Vagina (tissue), 2 donors: ENCODE results near the gene EPB41L5. TPM values are rescaled to one million over a fixed set of nuclear protein-coding genes. Genes with fewer than 3 reads are reported as not detected.
A peak's percentile ranks its signal among the peaks of the same experiment; 100 is the strongest.

ENCODE experiments used
- DNase-seq, 2 donors: peaks; one replicate each; pipeline ENCODE4 v3.0.0-alpha.2; 2017; ENCODE audit errors: extremely low spot score in 2 of 2
- H3K27ac ChIP-seq: fragments of 200-600 bp; sonication (generic); one replicate; pipeline ENCODE4 v1.5.1; 2019
- H3K27me3 ChIP-seq: fragments of 200-600 bp; sonication (generic); one replicate; pipeline ENCODE4 v1.5.1; 2019
- H3K36me3 ChIP-seq, 2 donors: fragments of 200-600 bp; sonication (generic); one replicate each; pipeline ENCODE4 v1.5.1; 2017 to 2019
- H3K4me1 ChIP-seq: fragments of 200-600 bp; sonication (generic); one replicate; pipeline ENCODE4 v1.5.1; 2019
- H3K4me3 ChIP-seq, 2 donors: fragments of 200-600 bp; sonication (generic); 1 replicate in 1 of 2; 2 replicates in 1 of 2; pipeline ENCODE4 v1.5.1; 2016 to 2019
- H3K9me3 ChIP-seq: fragments of 200-600 bp; sonication (generic); one replicate; pipeline ENCODE4 v1.5.1; 2019
- CTCF ChIP-seq, 3 experiments: fragments of 450-650 bp in 2 of 3; fragments of 200-600 bp in 1 of 3; sonication (generic) in 1 of 3; IDR thresholded peaks; one replicate each; pipeline ENCODE4 v1.5.1; 2017 to 2019; ENCODE audit warnings: antibody characterized with exemption in 3 of 3, mild to moderate bottlenecking in 2 of 3, moderate library complexity in 2 of 3
- POLR2A ChIP-seq, 2 donors: fragments of 450-650 bp; IDR thresholded peaks; one replicate each; pipeline ENCODE4 v1.6.1; 2017; ENCODE audit warnings: antibody characterized with exemption in 2 of 2, mild to moderate bottlenecking in 2 of 2, moderate library complexity in 2 of 2
- POLR2AphosphoS5 ChIP-seq, 2 donors: sonication (generic); formaldehyde crosslinking; IDR thresholded peaks; one replicate each; pipeline ENCODE4 v1.9.0; 2017; ENCODE audit warnings: antibody characterized with exemption in 2 of 2, mild to moderate bottlenecking in 2 of 2, low read depth in 1 of 2; ENCODE audit not compliant: insufficient read depth in 1 of 2
- intact Hi-C: fragments of 100-400 bp; cut with DNase I; formaldehyde crosslinking; loops from one replicate; pipeline ENCODE4 v1.15.1; 2023
- total RNA-seq: library from RNA; depleted of rRNA; stranded (reverse); fragments of >200 nt; gene quantifications from one replicate; pipeline ENCODE4 v1.2.3, GENCODE V29; 2016

The EPB41L5 gene
- total RNA-seq, 1 donor from 2014 or later: 37.6 TPM

GRCh38 chr2:120221616-120222015 lies 208.7 kb downstream of the EPB41L5 start:
- DNase-seq: peak in 1 of 2 donors; percentile 62
- TF ChIP-seq CTCF (IDR thresholded peaks at IDR 0.05): no peak
- no peak for TF ChIP-seq POLR2AphosphoS5 (IDR thresholded peaks at IDR 0.05; ENCODE audit: insufficient read depth in 1 of 2, low read depth in 1 of 2)
- TF ChIP-seq POLR2A (IDR thresholded peaks at IDR 0.05): no peak
- Histone ChIP-seq H3K36me3 (no peaks in the 10 kb centered on the region), H3K4me3 (no peak overlapping the region), H3K27ac (no peak overlapping the region), H3K27me3 (no peaks in the 10 kb centered on the region), H3K4me1 (peaks cover 43% of the 10 kb centered on the region), H3K9me3 (no peaks in the 10 kb centered on the region)
- intact Hi-C loops: loop anchor here (10.0 kb wide), 1 partner anchor 93 kb away; no protein-coding TSS in a partner anchor

GRCh38 chr2:120222186-120223033 lies 209.5 kb downstream of the EPB41L5 start:
- peak overlapping the region; percentile 86 for H3K27ac ChIP-seq
- intact Hi-C loops: loop anchor here (10.0 kb wide), 1 partner anchor 92 kb away; no protein-coding TSS in a partner anchor
- H3K4me3 ChIP-seq: peak overlapping the region; percentile 68 to 93
- no peaks in the 10 kb centered on the region for H3K27me3 ChIP-seq
- peaks cover 43% of the 10 kb centered on the region for H3K4me1 ChIP-seq
- DNase-seq: peak in 1 of 2 donors; percentile 87
- TF ChIP-seq POLR2A (IDR thresholded peaks at IDR 0.05) (no peak), POLR2AphosphoS5 (IDR thresholded peaks at IDR 0.05; ENCODE audit: insufficient read depth in 1 of 2, low read depth in 1 of 2) (no peak), CTCF (IDR thresholded peaks at IDR 0.05) (no peak)
- H3K36me3 ChIP-seq: no peaks in the 10 kb centered on the region
- no peaks in the 10 kb centered on the region for H3K9me3 ChIP-seq

- H3K4me1 ChIP-seq: peaks cover 43% of the 10 kb centered on the region
- H3K36me3 ChIP-seq: no peaks in the 10 kb centered on the region
- H3K9me3 ChIP-seq: no peaks in the 10 kb centered on the region
- peak within 1 kb of the TSS; percentile 86 for H3K27ac ChIP-seq
- DNase-seq: peak in 1 of 2 donors; percentile 90
- intact Hi-C loops: loop anchor here (10.0 kb wide), 1 partner anchor 92 kb away; no protein-coding TSS in a partner anchor
- H3K4me3 ChIP-seq: peak within 1 kb of the TSS; percentile 68 to 93
- H3K27me3 ChIP-seq: no peaks in the 10 kb centered on the region
- TF ChIP-seq POLR2AphosphoS5 (IDR thresholded peaks at IDR 0.05; ENCODE audit: insufficient read depth in 1 of 2, low read depth in 1 of 2): peak in 1 of 2 donors; percentile 65
- TF ChIP-seq CTCF (IDR thresholded peaks at IDR 0.05): no peak
- TF ChIP-seq POLR2A (IDR thresholded peaks at IDR 0.05): peak in 1 of 2 donors; percentile 15
Observed at GRCh38 chr2:120223034-120223912, 210.4 kb downstream of the EPB41L5 start, which contains the start of gene TMEM185B. Gene TMEM185B, minus strand, starts transcription at chr2:120223400. Its CDS starts 424 bp downstream, at chr2:120222976.

- peak overlapping the region; percentile 68 to 93 for H3K4me3 ChIP-seq
- no peaks in the 10 kb centered on the region for H3K9me3 ChIP-seq
- TF ChIP-seq CTCF (IDR thresholded peaks at IDR 0.05) (no peak), POLR2A (IDR thresholded peaks at IDR 0.05) (no peak), POLR2AphosphoS5 (IDR thresholded peaks at IDR 0.05; ENCODE audit: insufficient read depth in 1 of 2, low read depth in 1 of 2) (no peak)
- no peaks in the 10 kb centered on the region for H3K36me3 ChIP-seq
- peaks cover 43% of the 10 kb centered on the region for H3K4me1 ChIP-seq
- H3K27ac ChIP-seq: peak overlapping the region; percentile 86
- intact Hi-C loops: loop anchor here (10.0 kb wide), 1 partner anchor 91 kb away; no protein-coding TSS in a partner anchor
- H3K27me3 ChIP-seq: no peaks in the 10 kb centered on the region
- DNase-seq: no peak
Observed at GRCh38 chr2:120224256-120224655, 211.4 kb downstream of the EPB41L5 start.
